ENCODE data around the gene RNU5B-1. TPM values are rescaled to one million over a fixed set of nuclear protein-coding genes. Genes with fewer than 3 reads are reported as not detected.

Gene RNU5B-1
- total RNA-seq, 1 experiment from 2014 or later: not detected

- Mint-ChIP-seq H3K4me1 (ENCODE audit: insufficient read depth, unreplicated experiment) (no peaks in the 10 kb centered on the region), H3K27me3 (ENCODE audit: insufficient read depth, unreplicated experiment) (peaks cover 30% of the 10 kb centered on the region), H3K27ac (ENCODE audit: low read depth, unreplicated experiment) (no peak overlapping the region), H3K4me3 (ENCODE audit: unreplicated experiment) (no peak overlapping the region), H3K9me3 (ENCODE audit: unreplicated experiment) (no peaks in the 10 kb centered on the region), H3K36me3 (ENCODE audit: insufficient read depth, unreplicated experiment) (no peaks in the 10 kb centered on the region)
- no peak for TF ChIP-seq CTCF (IDR thresholded peaks at IDR 0.05; ENCODE audit: unreplicated experiment)
- intact Hi-C loops (cut with micrococcal nuclease): no loop called here
- DNase-seq (ENCODE audit: unreplicated experiment): no peak
- CTCF ChIA-PET: interaction anchor here (0.6 kb wide), 1 partner anchor 29 kb away, joined by 3 read pairs; no protein-coding TSS in a partner anchor
- no TSS peak for BruUV-seq (replicated peaks)
- POLR2A ChIA-PET: no interaction called here
These were observed 38.0 kb downstream of the RNU5B-1 start for GRCh38 chr15:65342493-65342892.

GRCh38 chr15:65343374-65343981, 39.0 kb downstream of the RNU5B-1 start:
- CTCF ChIA-PET: interaction anchor here (0.6 to 1.1 kb wide), 2 partner anchors 25 to 41 kb away, joined by 3 to 4 read pairs; no protein-coding TSS in a partner anchor
- no peaks in the 10 kb centered on the region for H3K4me1 Mint-ChIP-seq (ENCODE audit: insufficient read depth, unreplicated experiment)
- no peak for TF ChIP-seq CTCF (IDR thresholded peaks at IDR 0.05; ENCODE audit: unreplicated experiment)
- intact Hi-C loops (cut with micrococcal nuclease): no loop called here
- H3K4me3 Mint-ChIP-seq (ENCODE audit: unreplicated experiment): no peak overlapping the region
- peaks cover 27% of the 10 kb centered on the region for H3K27me3 Mint-ChIP-seq (ENCODE audit: insufficient read depth, unreplicated experiment)
- POLR2A ChIA-PET: no interaction called here
- DNase-seq (ENCODE audit: unreplicated experiment): no peak
- H3K9me3 Mint-ChIP-seq (ENCODE audit: unreplicated experiment): no peaks in the 10 kb centered on the region
- H3K27ac Mint-ChIP-seq (ENCODE audit: low read depth, unreplicated experiment): no peak overlapping the region
- no TSS peak for BruUV-seq (replicated peaks)
- no peaks in the 10 kb centered on the region for H3K36me3 Mint-ChIP-seq (ENCODE audit: insufficient read depth, unreplicated experiment)

- BruUV-seq (replicated peaks): no TSS peak
- intact Hi-C loops (cut with micrococcal nuclease): no loop called here
- ChIA-PET POLR2A (no interaction called here), CTCF (no interaction called here)
- Mint-ChIP-seq H3K36me3 (ENCODE audit: insufficient read depth, unreplicated experiment) (no peaks in the 10 kb centered on the region), H3K4me3 (ENCODE audit: unreplicated experiment) (no peak overlapping the region), H3K9me3 (ENCODE audit: unreplicated experiment) (no peaks in the 10 kb centered on the region), H3K27me3 (ENCODE audit: insufficient read depth, unreplicated experiment) (peaks cover 27% of the 10 kb centered on the region), H3K27ac (ENCODE audit: low read depth, unreplicated experiment) (no peak overlapping the region), H3K4me1 (ENCODE audit: insufficient read depth, unreplicated experiment) (no peaks in the 10 kb centered on the region)
- TF ChIP-seq CTCF (IDR thresholded peaks at IDR 0.05; ENCODE audit: unreplicated experiment): no peak
- DNase-seq (ENCODE audit: unreplicated experiment): no peak
These were observed 39.9 kb downstream of the RNU5B-1 start for GRCh38 chr15:65344214-65344913.

- Mint-ChIP-seq H3K27me3 (ENCODE audit: insufficient read depth, unreplicated experiment) (peaks cover 27% of the 10 kb centered on the region), H3K4me1 (ENCODE audit: insufficient read depth, unreplicated experiment) (no peaks in the 10 kb centered on the region), H3K9me3 (ENCODE audit: unreplicated experiment) (no peaks in the 10 kb centered on the region), H3K4me3 (ENCODE audit: unreplicated experiment) (no peak overlapping the region), H3K27ac (ENCODE audit: low read depth, unreplicated experiment) (no peak overlapping the region), H3K36me3 (ENCODE audit: insufficient read depth, unreplicated experiment) (no peaks in the 10 kb centered on the region)
- intact Hi-C loops (cut with micrococcal nuclease): no loop called here
- no peak for TF ChIP-seq CTCF (IDR thresholded peaks at IDR 0.05; ENCODE audit: unreplicated experiment)
- DNase-seq (ENCODE audit: unreplicated experiment): no peak
- CTCF ChIA-PET: interaction anchor here (1.5 kb wide), 1 partner anchor 40 kb away, joined by 3 read pairs; no protein-coding TSS in a partner anchor
- POLR2A ChIA-PET: no interaction called here
- BruUV-seq (replicated peaks): no TSS peak
These were observed 40.4 kb downstream of the RNU5B-1 start for GRCh38 chr15:65344914-65345275.
